T-helper 1 cell (primary cell): ENCODE data around the gene MET.
"Not testable (repeated sequence)": the region's sequence is repeated elsewhere in the genome, so short reads cannot be mapped to it uniquely, and the experiment has no call there.

ENCODE experiments used
- DNase-seq, 5 donors: peaks; one replicate each; pipeline ENCODE4 v3.0.0-alpha.2; 2012 to 2020

The MET gene

DNA sequence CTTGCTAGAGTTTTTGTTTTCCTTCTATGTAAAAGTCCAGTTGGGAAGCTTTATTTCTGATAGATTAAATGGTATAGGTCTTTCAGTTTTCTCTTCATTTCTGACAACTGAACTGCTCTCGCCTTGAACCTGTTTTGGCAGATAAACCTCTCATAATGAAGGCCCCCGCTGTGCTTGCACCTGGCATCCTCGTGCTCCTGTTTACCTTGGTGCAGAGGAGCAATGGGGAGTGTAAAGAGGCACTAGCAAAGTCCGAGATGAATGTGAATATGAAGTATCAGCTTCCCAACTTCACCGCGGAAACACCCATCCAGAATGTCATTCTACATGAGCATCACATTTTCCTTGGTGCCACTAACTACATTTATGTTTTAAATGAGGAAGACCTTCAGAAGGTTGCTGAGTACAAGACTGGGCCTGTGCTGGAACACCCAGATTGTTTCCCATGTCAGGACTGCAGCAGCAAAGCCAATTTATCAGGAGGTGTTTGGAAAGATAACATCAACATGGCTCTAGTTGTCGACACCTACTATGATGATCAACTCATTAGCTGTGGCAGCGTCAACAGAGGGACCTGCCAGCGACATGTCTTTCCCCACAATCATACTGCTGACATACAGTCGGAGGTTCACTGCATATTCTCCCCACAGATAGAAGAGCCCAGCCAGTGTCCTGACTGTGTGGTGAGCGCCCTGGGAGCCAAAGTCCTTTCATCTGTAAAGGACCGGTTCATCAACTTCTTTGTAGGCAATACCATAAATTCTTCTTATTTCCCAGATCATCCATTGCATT is 27.1 kb downstream of the MET start:
- DNase-seq = no peak

GRCh38 chr7:116699722-116700120 is 27.7 kb downstream of the MET start:
- DNase-seq = no peak

GRCh38 chr7:116702046-116702785 is 30.2 kb downstream of the MET start:
- no peak for DNase-seq

DNA sequence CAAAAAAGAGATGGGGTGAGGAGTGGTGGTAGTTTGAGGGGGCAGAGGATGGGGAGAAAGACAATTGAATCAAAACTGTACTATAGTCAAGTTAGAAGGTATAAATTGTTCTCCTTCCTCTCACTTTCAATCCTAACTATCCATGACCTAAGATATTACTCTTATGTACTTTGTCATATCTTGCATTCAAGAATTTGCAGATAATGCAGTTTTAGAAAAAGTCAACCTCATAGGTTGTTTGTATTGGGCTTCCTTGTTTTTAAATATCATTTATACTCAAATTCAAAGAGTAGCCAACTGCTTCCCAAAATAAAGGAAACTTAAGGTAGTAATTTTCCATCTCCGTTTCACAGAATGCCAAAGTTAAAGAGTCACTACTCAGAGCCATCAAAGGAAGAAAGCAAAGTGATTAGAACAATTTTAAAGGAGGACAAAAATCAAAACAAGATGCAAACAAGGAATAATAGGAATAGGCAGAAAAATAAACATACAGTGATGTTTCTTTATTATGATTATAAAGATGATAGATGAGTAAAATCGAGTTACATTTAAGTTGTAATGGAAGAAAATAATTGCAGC is 32.7 kb downstream of the MET start:
- DNase-seq = no peak

- no peak for DNase-seq
Measured at GRCh38 chr7:116705419-116705818, 33.4 kb downstream of the MET start.

GRCh38 chr7:116706668-116707126 is 34.7 kb downstream of the MET start:
- no peak for DNase-seq

DNA sequence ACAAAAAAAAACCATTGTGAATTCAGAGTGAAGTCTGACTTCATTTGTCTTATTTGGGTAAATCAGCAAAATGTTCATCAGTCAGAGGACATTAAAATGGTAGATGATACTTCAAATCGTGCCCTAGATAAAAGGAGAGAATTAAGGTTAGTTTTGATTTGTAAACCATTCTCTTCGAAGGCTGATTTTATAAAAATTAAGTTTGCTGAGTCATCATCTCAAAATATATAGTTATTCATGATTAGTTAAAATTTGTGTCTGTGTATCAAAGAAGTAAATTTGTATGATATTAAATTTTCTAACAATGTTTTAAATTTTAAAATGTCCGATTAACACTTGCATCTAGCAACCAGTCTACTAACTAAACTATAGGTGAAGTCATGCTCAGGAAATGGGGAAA is 35.3 kb downstream of the MET start:
- no peak for DNase-seq

DNA sequence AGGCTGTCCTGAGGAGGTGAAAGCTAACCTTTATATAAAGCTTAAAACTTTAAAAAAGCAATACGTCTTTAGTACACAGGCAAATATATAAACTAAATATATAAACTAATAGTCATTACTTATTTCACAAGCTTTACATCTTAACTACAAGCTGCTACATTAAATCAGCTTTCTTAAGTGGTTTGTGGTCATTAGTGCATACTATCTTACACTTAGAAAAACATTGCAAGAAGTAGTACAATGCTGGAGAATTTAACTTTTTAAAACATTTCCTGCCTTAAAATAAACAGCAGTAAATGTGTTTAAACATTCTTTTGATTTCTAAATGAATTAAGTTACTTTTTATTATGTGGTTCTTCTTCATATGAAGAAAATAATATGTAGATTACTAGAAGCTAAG is 36.3 kb downstream of the MET start:
- no peak for DNase-seq

- no peak for DNase-seq
Measured at GRCh38 chr7:116708861-116709260, 36.9 kb downstream of the MET start.

GRCh38 chr7:116709336-116709735 is 37.3 kb downstream of the MET start:
- no peak for DNase-seq

GRCh38 chr7:116710764-116711452 is 38.9 kb downstream of the MET start:
- DNase-seq = no peak

DNA sequence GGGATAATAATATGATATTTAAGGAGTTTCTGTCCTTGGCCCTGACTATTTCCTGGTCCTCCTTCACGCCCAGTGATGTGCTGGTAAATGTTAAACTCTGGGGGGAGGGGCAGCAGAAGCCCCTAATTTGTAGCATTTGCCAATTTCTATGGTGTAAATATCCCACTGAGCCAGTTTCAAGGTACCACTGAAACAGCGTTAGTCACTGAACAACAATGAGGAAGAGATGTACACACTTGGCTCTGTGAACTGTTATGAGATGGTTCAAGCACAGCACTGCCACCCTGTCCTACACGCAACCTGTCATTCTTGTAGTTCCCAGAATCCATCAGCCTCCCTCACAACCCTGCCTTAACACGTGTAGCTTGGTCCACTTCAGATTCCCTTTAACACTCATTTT is 39.8 kb downstream of the MET start:
- no peak for DNase-seq

DNA sequence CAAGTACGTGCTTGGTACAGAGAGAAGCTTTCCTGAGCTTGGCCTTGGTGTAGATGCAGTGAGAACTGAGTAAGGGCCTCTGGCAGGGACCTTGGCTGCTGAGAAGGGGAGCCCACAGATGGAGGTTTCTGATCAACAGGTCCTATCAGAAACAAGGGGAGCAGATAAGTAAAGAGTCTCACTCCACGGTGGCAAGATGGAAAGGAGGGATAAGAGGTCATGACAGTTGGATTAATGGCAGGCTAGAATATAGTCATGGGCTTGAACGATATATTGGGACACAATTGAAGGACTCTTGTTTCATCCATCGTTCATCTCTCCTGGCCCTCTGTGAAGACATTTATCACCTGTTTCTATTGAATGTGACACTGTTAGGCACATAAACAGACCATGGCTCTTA is 41.5 kb downstream of the MET start:
- no peak for DNase-seq

DNA sequence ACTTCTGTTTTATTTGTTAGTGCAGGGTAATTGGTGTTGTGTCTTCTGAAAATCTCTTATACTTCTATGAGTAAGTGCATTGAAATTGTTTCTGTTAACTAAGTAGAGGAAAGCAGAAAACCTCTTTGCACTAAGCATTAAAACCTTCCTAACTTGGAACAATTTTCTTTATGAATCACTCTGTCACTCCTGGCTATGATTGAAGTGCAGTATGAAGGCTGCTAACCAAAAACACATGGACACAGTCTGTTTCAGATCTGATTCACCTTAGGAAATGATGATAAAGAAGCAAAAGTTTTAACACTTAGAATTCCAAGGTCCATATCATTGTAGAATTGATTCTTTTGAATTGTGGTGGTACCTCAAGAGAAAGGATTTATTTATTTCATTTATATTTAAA is 41.9 kb downstream of the MET start:
- no peak for DNase-seq

- no peak for DNase-seq
Measured at GRCh38 chr7:116715077-116715476, 43.1 kb downstream of the MET start.

- DNase-seq = no peak
Measured at GRCh38 chr7:116717137-116717536, 45.1 kb downstream of the MET start.

DNA sequence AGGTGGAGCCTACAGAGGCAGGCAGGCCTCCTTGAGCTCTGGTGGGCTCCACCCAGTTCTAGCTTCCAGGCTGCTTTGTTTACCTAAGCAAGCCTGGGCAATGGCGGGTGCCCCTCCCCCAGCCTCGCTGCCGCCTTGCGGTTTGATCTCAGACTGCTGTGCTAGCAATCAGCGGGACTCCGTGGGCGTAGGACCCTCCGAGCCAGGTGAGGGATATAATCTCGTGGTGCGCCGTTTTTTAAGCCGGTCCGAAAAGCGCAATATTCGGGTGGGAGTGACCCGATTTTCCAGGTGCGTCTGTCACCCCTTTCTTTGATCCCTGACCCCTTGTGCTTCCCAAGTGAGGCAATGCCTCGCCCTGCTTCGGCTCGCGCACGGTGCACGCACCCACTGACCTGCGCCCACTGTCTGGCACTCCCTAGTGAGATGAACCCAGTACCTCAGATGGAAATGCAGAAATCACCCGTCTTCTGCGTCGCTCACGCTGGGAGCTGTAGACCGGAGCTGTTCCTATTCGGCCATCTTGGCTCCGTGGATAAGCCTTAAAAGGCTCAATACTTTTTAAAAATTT is 52.0 kb downstream of the MET start:
- not testable (repeated sequence) for DNase-seq

GRCh38 chr7:116724560-116725231 is 52.7 kb downstream of the MET start:
- DNase-seq = no peak

DNA sequence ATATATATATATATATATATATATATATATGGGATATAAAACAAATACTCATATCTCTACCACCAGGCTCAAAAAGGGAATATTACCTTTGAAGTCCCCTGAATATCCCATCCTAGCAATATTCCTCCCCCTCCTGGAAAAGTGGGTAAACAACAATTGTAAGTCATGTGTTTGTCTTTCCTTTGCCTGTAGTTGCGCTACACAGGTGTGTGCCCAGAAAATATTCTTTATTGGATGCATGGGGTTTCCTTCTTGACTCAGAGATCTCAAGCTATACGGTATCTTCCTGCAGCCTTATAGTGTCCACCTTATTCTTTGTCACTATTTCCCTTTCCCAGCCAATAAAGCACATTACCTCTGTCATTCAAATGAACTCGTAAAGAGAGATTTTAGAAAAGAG is 54.2 kb downstream of the MET start:
- no peak for DNase-seq

GRCh38 chr7:116726713-116727431 is 54.9 kb downstream of the MET start:
- no peak for DNase-seq

DNA sequence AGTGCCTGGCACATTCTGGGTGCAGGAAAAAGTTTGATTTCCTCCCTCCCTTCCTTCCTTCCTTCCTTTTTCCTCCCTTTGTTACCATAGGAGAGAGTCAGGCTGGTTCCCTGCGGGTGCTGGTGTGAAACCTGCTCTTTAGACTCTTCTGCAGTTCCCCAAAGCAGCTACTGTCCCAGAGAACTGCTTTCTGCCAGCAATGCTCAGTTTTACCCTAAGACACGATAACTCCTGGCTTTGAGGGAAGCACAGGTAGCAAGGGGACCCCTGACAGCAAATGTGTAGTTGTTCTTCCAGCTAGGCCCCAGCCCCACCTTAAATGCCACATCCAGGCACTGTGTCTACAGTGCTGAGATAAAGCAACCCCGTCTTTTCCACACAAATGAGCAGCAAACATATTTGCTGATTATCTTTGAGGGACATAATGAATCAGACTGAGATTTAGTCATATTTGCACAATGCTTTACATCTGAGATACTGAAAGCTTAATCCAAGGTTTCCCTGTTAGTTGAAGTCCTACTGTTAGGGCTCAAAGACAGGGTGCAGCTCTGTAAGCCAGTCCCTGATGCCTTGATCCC is 55.5 kb downstream of the MET start:
- no peak for DNase-seq
